BE2C (cell line): Measurements from ENCODE around the gene GPAM.

Source experiments
- DNase-seq: peaks from one replicate; pipeline ENCODE4 v3.0.0-alpha.2; 2020
- H3K27me3 ChIP-seq: fragments of 250-450 bp; sonication (Bioruptor Pico); 2 replicates; pipeline ENCODE4 v1.5.1; 2020; ENCODE audit warnings: mild to moderate bottlenecking
- H3K36me3 ChIP-seq: fragments of 250-450 bp; sonication (Bioruptor Pico); 2 replicates; pipeline ENCODE4 v1.5.1; 2020; ENCODE audit warnings: mild to moderate bottlenecking
- H3K4me1 ChIP-seq: fragments of 250-450 bp; sonication (Bioruptor Pico); 2 replicates; pipeline ENCODE4 v1.5.1; 2020
- H3K4me3 ChIP-seq: 2 replicates; pipeline ENCODE4 v1.5.1; 2011; ENCODE audit warnings: low read depth, low read length
- H3K9me3 ChIP-seq: fragments of 250-450 bp; sonication (Bioruptor Pico); 2 replicates; pipeline ENCODE4 v1.5.1; 2020
- TF ChIP-seq, protein P1 (sequence below): IDR thresholded peaks from 2 replicates; pipeline ENCODE4 v1.5.1; 2012; ENCODE audit warnings: mild to moderate bottlenecking, low read depth, low read length

GPAM gene

DNA sequence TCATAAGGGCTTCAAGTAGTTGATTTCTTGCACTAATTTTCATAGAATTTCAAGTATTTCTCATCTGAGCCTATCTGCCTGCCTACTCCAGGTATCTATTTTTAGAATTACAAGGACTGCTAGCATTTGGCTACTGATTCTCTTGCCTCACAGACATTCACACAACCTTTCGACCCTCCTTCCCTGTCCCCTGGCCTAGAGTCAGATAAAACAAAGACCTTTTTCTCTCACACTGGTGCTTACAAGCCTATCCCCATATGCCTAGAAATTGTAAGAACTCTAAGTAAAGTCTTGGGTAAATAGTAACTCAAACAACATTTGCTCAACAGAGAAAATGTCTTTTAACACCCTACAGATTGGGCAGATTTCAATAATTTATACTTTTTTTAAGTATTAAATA is 6.3 kb downstream of the GPAM start:
- no peaks in the 10 kb centered on the region for H3K9me3 ChIP-seq
- peaks cover 85% of the 10 kb centered on the region for H3K36me3 ChIP-seq
- no peaks in the 10 kb centered on the region for H3K27me3 ChIP-seq
- DNase-seq: no peak
- H3K4me3 ChIP-seq: no peak overlapping the region
- TF ChIP-seq, protein P1, sequence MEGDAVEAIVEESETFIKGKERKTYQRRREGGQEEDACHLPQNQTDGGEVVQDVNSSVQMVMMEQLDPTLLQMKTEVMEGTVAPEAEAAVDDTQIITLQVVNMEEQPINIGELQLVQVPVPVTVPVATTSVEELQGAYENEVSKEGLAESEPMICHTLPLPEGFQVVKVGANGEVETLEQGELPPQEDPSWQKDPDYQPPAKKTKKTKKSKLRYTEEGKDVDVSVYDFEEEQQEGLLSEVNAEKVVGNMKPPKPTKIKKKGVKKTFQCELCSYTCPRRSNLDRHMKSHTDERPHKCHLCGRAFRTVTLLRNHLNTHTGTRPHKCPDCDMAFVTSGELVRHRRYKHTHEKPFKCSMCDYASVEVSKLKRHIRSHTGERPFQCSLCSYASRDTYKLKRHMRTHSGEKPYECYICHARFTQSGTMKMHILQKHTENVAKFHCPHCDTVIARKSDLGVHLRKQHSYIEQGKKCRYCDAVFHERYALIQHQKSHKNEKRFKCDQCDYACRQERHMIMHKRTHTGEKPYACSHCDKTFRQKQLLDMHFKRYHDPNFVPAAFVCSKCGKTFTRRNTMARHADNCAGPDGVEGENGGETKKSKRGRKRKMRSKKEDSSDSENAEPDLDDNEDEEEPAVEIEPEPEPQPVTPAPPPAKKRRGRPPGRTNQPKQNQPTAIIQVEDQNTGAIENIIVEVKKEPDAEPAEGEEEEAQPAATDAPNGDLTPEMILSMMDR: no peak
- no peaks in the 10 kb centered on the region for H3K4me1 ChIP-seq

DNA sequence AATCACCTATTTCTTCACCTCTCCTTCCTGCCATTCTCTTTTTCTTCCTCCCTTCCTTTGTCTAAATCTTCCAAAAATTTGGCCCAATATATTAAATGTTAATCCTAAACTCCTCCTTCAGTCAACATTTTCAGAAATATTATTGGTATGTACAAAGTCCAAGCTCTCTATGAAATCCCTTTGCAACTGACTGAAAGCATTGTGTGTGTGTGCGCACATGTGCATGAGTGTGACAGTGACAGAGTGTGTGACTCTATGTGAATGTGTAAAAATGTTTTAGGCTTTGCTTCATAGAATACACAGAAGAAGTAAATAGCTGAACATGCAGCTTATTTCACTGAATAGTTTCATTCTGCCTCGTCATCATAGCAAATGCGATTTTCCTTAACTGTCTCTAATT is 7.0 kb downstream of the GPAM start:
- TF ChIP-seq, protein P1: no peak
- H3K36me3 ChIP-seq: peaks cover 90% of the 10 kb centered on the region
- H3K27me3 ChIP-seq: no peaks in the 10 kb centered on the region
- no peak for DNase-seq
- H3K9me3 ChIP-seq: no peaks in the 10 kb centered on the region
- H3K4me1 ChIP-seq: no peaks in the 10 kb centered on the region
- H3K4me3 ChIP-seq: no peak overlapping the region

DNA sequence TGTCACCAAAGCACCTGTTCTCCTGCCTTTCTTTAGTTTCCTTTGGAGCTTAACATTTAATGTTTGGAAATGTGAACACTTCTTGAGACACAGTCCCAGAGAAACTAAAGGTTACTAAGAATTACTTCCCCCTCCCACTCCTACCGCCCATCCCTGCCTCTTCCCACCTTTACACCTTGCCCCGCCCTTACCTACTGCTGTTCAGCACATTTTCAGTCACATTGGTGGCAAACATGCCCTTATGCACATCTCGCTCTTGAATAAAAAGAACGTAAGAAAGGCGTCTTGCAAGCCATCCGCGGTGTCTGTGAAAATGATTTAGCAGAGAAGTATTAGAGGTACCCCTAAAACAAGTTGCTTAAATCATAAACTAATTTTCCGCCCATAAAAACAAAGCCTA is 8.2 kb downstream of the GPAM start:
- Histone ChIP-seq H3K4me3 (no peak overlapping the region), H3K9me3 (no peaks in the 10 kb centered on the region), H3K4me1 (no peaks in the 10 kb centered on the region), H3K27me3 (no peaks in the 10 kb centered on the region), H3K36me3 (peaks cover 92% of the 10 kb centered on the region)
- TF ChIP-seq, protein P1: no peak
- no peak for DNase-seq

DNA sequence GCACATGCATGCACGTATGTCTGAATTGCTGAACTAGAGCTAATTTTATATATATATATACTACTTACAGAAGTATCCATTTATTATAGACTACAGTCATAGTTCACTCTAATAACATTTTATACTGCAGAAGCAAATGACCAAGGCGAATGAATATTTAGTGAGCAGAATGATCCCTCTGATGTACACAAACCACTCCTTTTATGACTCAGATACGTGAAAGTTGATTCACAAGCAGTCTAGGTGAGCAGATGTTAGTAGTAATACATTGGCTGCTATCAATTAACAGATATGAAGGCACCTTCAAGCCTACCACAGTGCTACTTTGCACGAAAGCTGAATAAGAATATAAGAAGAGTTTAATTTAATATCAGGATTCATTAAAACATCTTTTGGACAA is 10.4 kb downstream of the GPAM start:
- DNase-seq: no peak
- TF ChIP-seq, protein P1: no peak
- no peak overlapping the region for H3K4me3 ChIP-seq
- H3K4me1 ChIP-seq: no peaks in the 10 kb centered on the region
- peaks cover 92% of the 10 kb centered on the region for H3K36me3 ChIP-seq
- no peaks in the 10 kb centered on the region for H3K27me3 ChIP-seq
- no peaks in the 10 kb centered on the region for H3K9me3 ChIP-seq

DNA sequence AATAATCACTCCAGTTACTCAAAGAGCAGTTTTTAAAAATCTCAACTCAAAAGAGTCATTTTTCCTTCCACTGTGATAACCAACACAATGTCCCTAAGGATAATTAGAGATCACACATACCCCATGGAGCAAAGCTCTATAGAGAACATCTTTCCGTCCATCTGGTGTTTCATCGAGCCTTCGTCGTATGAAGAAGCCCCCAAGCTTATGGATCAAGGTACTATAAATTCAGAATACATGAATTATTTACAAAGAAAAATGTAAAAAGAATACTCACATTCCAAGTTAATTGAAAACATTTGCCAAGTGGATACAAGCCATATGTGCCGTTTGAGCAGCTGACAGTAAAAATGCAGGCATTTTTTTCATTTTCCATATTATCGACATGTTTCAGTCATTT is 14.8 kb downstream of the GPAM start:
- Histone ChIP-seq H3K9me3 (no peaks in the 10 kb centered on the region), H3K36me3 (peaks cover 90% of the 10 kb centered on the region), H3K27me3 (no peaks in the 10 kb centered on the region), H3K4me1 (no peaks in the 10 kb centered on the region), H3K4me3 (no peak overlapping the region)
- TF ChIP-seq, protein P1: no peak
- DNase-seq: no peak

DNA sequence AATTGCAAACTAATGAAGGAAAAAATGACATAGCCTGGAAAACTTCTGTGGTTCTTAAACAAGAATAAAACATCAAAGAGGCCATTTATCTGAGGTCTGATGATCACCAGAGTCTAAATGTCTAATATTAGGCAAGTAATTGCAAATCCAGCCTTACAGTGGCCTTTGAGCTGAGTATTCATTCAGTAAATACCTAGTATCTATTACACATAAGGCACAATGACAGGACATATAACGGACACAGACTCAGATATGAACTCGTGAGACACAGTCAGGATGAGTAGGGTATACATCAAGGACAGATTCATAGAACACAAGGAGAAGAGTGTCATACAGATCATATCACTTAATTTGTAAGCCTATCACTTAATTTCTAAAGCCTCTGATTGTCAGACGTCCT is 16.8 kb downstream of the GPAM start:
- no peak for DNase-seq
- Histone ChIP-seq H3K9me3 (no peaks in the 10 kb centered on the region), H3K36me3 (peaks cover 88% of the 10 kb centered on the region), H3K4me1 (no peaks in the 10 kb centered on the region), H3K4me3 (no peak overlapping the region), H3K27me3 (no peaks in the 10 kb centered on the region)
- TF ChIP-seq, protein P1: no peak
